Cardiac septum (tissue), 1 donor: ENCODE results near the gene HIF3A. TPM values are rescaled to one million over a fixed set of nuclear protein-coding genes. Genes with fewer than 3 reads are reported as not detected.

Source experiments
- DNase-seq: peaks from one replicate; pipeline ENCODE4 v3.0.0-alpha.2; 2020; ENCODE audit warnings: low spot score
- intact Hi-C: fragments of 100-400 bp; cut with DNase I; formaldehyde crosslinking; loops from one replicate; pipeline ENCODE4 v1.14.0; 2022
- total RNA-seq: library from RNA; stranded (reverse); fragmentation: NEBNext Ultra II Directional; extraction: Animal tissue kit (Norgen Biotek cat#: 25700); gene quantifications from one replicate; pipeline ENCODE4 v1.2.1, GENCODE V29; 2021
- donor health status: DM: no; HTN: no; CAD: no.

The HIF3A gene
- total RNA-seq, 1 donor from 2014 or later = 49.2 TPM

DNA sequence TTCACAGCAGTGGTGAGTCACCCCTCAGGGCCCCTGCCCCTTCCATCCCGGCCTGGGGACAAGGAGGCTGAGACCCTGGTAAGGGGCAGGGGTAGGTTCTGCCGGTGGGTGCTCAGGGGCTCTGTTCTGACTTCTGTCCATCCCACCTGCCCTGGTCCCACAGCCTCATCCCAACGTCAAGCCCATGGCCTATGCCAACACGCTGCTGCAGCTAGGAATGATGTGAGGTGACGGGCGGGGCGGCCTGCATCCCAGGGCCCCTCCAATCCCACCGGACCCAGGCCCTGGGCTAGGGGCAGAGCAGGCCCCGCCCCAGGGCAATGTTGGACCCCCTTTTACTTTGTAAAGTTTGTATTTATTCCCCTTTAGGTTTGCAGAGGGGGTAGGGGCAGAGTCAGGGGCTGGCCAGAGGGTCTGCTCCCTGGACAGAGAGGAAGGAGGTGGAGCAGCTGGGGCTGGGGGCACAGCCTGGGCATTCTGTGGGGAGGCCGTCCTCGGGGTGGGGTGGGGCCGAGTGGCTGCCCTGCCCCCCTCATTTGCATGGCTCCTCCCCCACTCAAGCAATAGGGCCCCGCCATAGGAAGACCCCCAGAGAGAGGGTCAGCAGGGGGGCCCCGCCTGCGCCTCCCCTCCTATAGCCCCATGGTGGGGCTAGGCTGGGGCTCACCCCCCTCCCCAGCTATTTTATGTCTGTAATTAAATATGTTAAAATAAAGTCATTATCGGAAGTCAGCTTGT, 93.4 kb downstream of the HIF3A start:
- intact Hi-C loops = no loop called here
- no peak for DNase-seq

DNA sequence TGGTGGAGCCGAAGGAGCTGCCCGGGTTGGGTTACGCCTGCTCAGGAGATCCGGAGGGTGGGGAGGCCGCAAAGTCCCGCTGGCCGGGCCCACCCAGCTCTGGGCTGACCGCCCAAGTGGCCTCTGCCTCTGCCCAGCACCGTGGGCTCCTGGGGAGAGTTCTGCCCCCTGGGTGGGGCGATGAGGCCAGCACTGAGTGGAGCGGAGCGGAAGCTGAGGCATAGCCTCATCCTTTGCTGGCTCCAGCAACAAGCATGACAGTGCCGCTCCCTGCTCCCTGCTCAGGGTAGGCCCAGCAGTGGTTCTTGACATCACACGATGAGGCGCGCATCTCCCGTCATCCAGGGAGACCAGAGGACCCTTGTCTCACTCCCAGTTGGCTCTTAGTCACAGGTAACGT, 94.0 kb downstream of the HIF3A start:
- intact Hi-C loops = no loop called here
- DNase-seq = no peak

DNA sequence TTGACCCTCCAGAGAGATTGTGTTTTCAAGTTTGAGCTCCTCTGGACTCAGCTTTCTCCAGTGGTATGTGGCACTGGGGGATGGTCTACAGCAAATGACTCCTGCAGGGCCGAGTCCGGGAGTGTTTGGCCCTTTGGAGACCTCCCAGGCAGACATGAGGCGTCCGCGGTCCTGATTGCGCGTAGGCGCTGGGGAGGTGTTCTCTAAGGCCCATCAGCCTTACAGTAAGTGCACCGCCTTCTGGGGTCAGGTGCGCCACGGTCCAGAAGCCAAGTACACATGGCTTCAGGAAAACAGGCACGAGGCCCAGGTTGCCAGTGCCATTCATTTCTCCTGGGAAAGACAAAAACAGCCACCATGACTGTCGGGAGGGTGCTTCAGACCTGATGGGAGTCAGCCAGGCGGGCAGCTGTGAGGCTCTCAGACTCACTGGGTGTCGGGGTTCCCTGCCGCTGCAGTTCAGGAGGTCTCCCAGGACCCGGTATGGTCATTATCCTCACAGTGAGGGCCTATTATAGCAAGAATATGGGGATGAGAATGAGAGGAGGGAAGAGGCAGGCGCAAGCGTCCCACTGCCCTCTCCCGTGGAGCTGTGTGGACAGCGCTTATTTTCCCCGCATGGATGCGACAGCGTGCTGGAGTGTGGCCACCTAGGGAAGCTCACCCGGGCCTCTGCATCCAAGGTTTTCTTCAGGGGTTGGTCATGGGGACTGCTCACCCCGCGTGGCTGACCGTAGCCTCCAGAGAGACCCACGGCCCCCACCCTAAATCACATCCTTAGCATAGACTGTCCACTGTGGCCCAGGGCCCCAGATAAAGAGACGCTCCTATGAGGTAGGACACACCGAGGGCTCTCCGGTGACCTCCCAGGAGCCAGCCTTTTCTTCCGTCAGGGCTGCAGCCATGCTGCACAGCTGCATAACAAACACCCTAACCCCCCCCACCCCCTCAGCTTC, 94.7 kb downstream of the HIF3A start:
- intact Hi-C loops = no loop called here
- DNase-seq = no peak

DNA sequence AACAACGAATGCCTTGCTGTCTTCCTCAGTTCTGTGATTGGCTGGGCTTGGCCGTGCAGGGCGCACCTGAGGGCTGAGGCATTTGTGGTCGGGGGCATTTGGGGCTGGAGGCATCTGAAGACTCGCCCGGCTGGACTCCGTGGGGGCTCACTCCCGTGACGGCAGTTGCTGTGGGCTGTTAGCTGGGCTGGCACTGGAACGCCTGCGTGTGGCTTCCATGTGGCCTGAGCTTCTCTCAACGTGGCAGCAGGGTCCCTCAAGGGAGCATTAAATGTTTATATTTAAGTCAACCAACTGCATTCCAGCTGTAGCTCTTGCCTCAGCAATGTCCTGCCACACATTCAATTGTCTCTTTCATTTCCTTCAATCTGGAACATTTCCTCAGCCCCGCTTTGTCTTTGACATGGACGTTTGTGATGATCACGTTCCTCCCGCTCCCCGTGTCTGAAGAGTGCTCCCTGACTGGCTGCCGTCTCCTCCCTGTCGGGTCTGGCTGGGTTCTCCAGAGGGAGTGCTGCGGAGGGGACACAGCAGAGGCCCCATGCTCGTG, 95.5 kb downstream of the HIF3A start:
- intact Hi-C loops = no loop called here
- no peak for DNase-seq

DNA sequence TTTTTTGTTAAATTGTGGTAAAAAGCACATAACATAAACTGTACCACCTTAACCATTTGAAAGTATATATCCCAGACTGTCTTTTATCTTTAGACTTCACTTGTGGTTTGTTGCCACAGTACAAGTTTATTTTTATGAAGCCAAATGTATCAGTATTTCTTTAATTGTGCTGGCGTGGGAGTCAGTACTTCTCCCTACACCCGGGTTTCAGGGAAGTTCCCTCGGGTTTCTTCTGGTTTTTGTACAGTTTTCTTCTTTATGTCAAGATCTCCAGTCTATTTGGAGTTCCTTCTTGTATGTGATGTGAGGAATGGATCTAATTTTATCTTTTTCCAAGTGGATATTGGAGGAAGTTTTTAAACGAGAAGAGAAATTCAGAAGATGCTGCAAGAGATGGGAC, 96.0 kb downstream of the HIF3A start:
- intact Hi-C loops = no loop called here
- no peak for DNase-seq

Other genes starting within 250 kb of the HIF3A start
- not detected for gene IGFL3, start 172.4 kb upstream of the HIF3A start, total RNA-seq
- gene IGFL2, start 148.8 kb upstream of the HIF3A start, total RNA-seq = not detected
- not detected for gene IGFL1, start 67.3 kb upstream of the HIF3A start, total RNA-seq
- gene PPP5C, start 50.0 kb downstream of the HIF3A start, total RNA-seq = 82.8 TPM
- 34.2 TPM for gene CCDC8, start 116.5 kb downstream of the HIF3A start, total RNA-seq
- gene PNMA8C, start 131.9 kb downstream of the HIF3A start, total RNA-seq = 0.16 TPM
- 11.1 TPM for gene PNMA8A, start 174.5 kb downstream of the HIF3A start, total RNA-seq
- 0.75 TPM for gene PNMA8B, start 198.8 kb downstream of the HIF3A start, total RNA-seq